Psoas muscle (tissue), 8 donors: ENCODE results near the gene ETDC. TPM values are rescaled to one million over a fixed set of nuclear protein-coding genes. Genes with fewer than 3 reads are reported as not detected.
A peak's percentile ranks its signal among the peaks of the same experiment; 100 is the strongest.
"Not testable (repeated sequence)": the region's sequence is repeated elsewhere in the genome, so short reads cannot be mapped to it uniquely, and the experiment has no call there.

Experiments
- ATAC-seq, 4 donors: fragments of 200-7000 bp; cut with Tn5 transposase; one replicate each; pipeline ENCODE4 v1.9.1; 2020; ENCODE audit warnings: moderate library complexity in 3 of 4, mild to moderate bottlenecking in 2 of 4
- DNase-seq, 2 donors: peaks; one replicate each; pipeline ENCODE4 v3.0.0-alpha.2; 2020
- H3K27ac ChIP-seq: fragments of 200-600 bp; one replicate; pipeline ENCODE4 v1.8.0; 2022
- H3K27me3 ChIP-seq, 3 donors: fragments of 200-600 bp in 1 of 3; one replicate each; pipeline versions ENCODE4 v1.6.1 to v1.8.0; 2013 to 2022; ENCODE audit warnings: low read length in 2 of 3, mild to moderate bottlenecking in 2 of 3, moderate library complexity in 1 of 3; ENCODE audit not compliant: insufficient read depth in 3 of 3
- H3K36me3 ChIP-seq, 2 donors: fragments of 200-600 bp in 1 of 2; one replicate each; pipeline versions ENCODE4 v1.6.1 to v1.8.0; 2013 to 2022; ENCODE audit warnings: low read depth in 1 of 2, mild to moderate bottlenecking in 1 of 2, moderate library complexity in 1 of 2; ENCODE audit not compliant: insufficient read depth in 1 of 2
- H3K4me1 ChIP-seq: fragments of 200-600 bp; one replicate; pipeline ENCODE4 v1.8.0; 2022
- H3K4me3 ChIP-seq: fragments of 200-600 bp; one replicate; pipeline ENCODE4 v1.8.0; 2022; ENCODE audit warnings: mild to moderate bottlenecking
- H3K9me3 ChIP-seq: fragments of 200-600 bp; one replicate; pipeline ENCODE4 v1.8.0; 2022
- CTCF ChIP-seq: fragments of 200-600 bp; IDR thresholded peaks from one replicate; pipeline ENCODE4 v1.8.0; 2022; ENCODE audit warnings: antibody characterized with exemption
- WGBS, 3 donors: extraction: QIAGEN DNeasy Blood & Tissue Kit; methylation state at CpG; one replicate each; pipeline versions ENCODE4 v1.1.6 to v1.1.7; 2013; 5-methylcytosine and 5-hydroxymethylcytosine counted together
- intact Hi-C, 2 donors: fragments of 100-400 bp; cut with DNase I; formaldehyde crosslinking; loops; one replicate each; pipeline versions ENCODE4 v1.11.0 to v1.14.2; 2022
- long read RNA-seq, 2 donors: library from polyadenylated mRNA; unstranded; transcript quantifications; one replicate each; pipeline ENCODE4 v2.0.0, GENCODE V29; 2021
- polyA plus RNA-seq, 3 donors: library from polyadenylated mRNA; stranded (reverse); fragments of 200-250 nt; gene quantifications; one replicate each; pipeline ENCODE4 v1.2.3, GENCODE V29; 2013
- total RNA-seq, 4 donors: library from RNA; stranded (reverse); fragmentation: NEBNext Ultra II Directional in 2 of 4; extraction: Animal tissue kit (Norgen Biotek cat#: 25700) in 2 of 4; gene quantifications; one replicate each; pipeline versions ENCODE4 v1.2.1 to v1.2.4, GENCODE V29; 2021 to 2023
- donor health status: healthy with polysubstance abuse.
- donor health status: DM: no; HTN: no; CAD: no; lungs with moderate emphysema.
- donor health status: Bipolar disorder and iron deficiency.
- donor health status: healthy.
- donor health status: DM: yes; HTN: yes; CAD: no.
- donor health status: DM: no; HTN: no; CAD: no.
- donor health status: DM: no; HTN: no; CAD: no.
- donor health status: DM: yes; HTN: yes; CAD: no.

Gene ETDC
- not detected for total RNA-seq
- polyA plus RNA-seq, result not detected
- long read RNA-seq, donor 1, result 0 reads
- long read RNA-seq, donor 2, result 0 reads

GRCh38 chrX:135309430-135309923 is at the start of gene ETDC:
TSS of gene ETDC (plus strand) at chrX:135309480. CDS start at chrX:135309480, 0 bp downstream.
- ATAC-seq (peak in 2 of 4 donors; percentile 67), DNase-seq (no peak)
- intact Hi-C loops, result no loop called here
- H3K27me3 ChIP-seq, result no peaks in the 10 kb centered on the region
- 57 to 85% (median 69%) methylated on average over 1 of the region's 1 CpG for WGBS, 3 donors
- no peak within 1 kb of the TSS for H3K27ac ChIP-seq
- TF ChIP-seq CTCF, result no peak
- H3K9me3 ChIP-seq, result no peaks in the 10 kb centered on the region
- H3K36me3 ChIP-seq, result no peaks in the 10 kb centered on the region
- H3K4me1 ChIP-seq, result no peaks in the 10 kb centered on the region
- H3K4me3 ChIP-seq, result no peak within 1 kb of the TSS

- H3K4me1 ChIP-seq, ATAC-seq, intact Hi-C loops, H3K4me3 ChIP-seq, DNase-seq, H3K36me3 ChIP-seq, H3K27me3 ChIP-seq, H3K27ac ChIP-seq, H3K9me3 ChIP-seq: not testable (repeated sequence)
- WGBS, 3 donors, result 84 to 100% (median 86%) methylated on average over 2 of the region's 2 CpGs
These were observed 48.3 kb upstream of the ETDC start for GRCh38 chrX:135260976-135261375.

GRCh38 chrX:135263376-135263775 is 45.9 kb upstream of the ETDC start:
- intact Hi-C loops, H3K4me3 ChIP-seq, H3K36me3 ChIP-seq, H3K9me3 ChIP-seq, DNase-seq, ATAC-seq, H3K4me1 ChIP-seq, H3K27me3 ChIP-seq, H3K27ac ChIP-seq: not testable (repeated sequence)
- WGBS, 3 donors, result 89 to 96% (median 92%) methylated on average over 8 of the region's 8 CpGs

GRCh38 chrX:135264206-135264605 is 45.1 kb upstream of the ETDC start:
- ATAC-seq, result no peak
- peaks cover 16% of the 10 kb centered on the region for H3K9me3 ChIP-seq
- H3K4me1 ChIP-seq, result no peaks in the 10 kb centered on the region
- no peak overlapping the region for H3K4me3 ChIP-seq
- no peak for DNase-seq
- intact Hi-C loops, result no loop called here
- H3K27ac ChIP-seq, result no peak overlapping the region
- no peak for TF ChIP-seq CTCF
- H3K36me3 ChIP-seq, result no peaks in the 10 kb centered on the region
- 80 to 88% (median 81%) methylated on average over 4 of the region's 4 CpGs for WGBS, 3 donors
- H3K27me3 ChIP-seq, result no peaks in the 10 kb centered on the region

GRCh38 chrX:135273162-135273561 is 36.1 kb upstream of the ETDC start:
- Histone ChIP-seq H3K9me3 (peaks cover 34% of the 10 kb centered on the region), H3K4me3 (no peak overlapping the region), H3K4me1 (no peaks in the 10 kb centered on the region), H3K27me3 (no peaks in the 10 kb centered on the region), H3K27ac (no peak overlapping the region), H3K36me3 (no peaks in the 10 kb centered on the region)
- 63 to 90% (median 80%) methylated on average over 5 of the region's 5 CpGs for WGBS, 3 donors
- intact Hi-C loops, result no loop called here
- ATAC-seq (no peak), DNase-seq (no peak)
- TF ChIP-seq CTCF, result no peak

GRCh38 chrX:135275973-135276372 is 33.3 kb upstream of the ETDC start:
- H3K9me3 ChIP-seq, result peaks cover 34% of the 10 kb centered on the region
- DNase-seq (no peak), ATAC-seq (no peak)
- no peak overlapping the region for H3K27ac ChIP-seq
- no peaks in the 10 kb centered on the region for H3K36me3 ChIP-seq
- H3K27me3 ChIP-seq, result no peaks in the 10 kb centered on the region
- no peak for TF ChIP-seq CTCF
- no peak overlapping the region for H3K4me3 ChIP-seq
- intact Hi-C loops, result no loop called here
- H3K4me1 ChIP-seq, result no peaks in the 10 kb centered on the region
